ENCODE data around the gene PCGF3.

The PCGF3 gene

DNA sequence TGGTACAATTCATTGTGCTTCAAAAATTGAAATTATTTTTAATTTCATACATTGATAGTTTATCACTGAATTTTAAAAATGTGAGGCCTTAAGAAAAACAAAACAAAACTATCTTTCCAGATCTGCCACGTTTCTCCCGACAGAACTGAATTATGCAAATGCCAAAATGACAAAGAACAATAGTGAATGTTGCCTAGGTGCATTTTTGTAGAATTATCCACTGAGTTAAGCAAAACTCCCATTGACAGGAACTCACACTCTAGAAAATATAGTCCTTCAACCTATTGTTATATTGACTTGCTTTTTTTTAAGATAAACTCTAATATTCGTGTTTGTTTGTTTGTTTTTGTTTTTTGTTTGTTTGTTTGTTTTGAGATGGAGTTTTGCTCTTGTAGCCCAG is 6.5 kb downstream of the PCGF3 start:
- no peak for TF ChIP-seq ZFX (IDR thresholded peaks at IDR 0.05)
- TF ChIP-seq, protein P1, sequence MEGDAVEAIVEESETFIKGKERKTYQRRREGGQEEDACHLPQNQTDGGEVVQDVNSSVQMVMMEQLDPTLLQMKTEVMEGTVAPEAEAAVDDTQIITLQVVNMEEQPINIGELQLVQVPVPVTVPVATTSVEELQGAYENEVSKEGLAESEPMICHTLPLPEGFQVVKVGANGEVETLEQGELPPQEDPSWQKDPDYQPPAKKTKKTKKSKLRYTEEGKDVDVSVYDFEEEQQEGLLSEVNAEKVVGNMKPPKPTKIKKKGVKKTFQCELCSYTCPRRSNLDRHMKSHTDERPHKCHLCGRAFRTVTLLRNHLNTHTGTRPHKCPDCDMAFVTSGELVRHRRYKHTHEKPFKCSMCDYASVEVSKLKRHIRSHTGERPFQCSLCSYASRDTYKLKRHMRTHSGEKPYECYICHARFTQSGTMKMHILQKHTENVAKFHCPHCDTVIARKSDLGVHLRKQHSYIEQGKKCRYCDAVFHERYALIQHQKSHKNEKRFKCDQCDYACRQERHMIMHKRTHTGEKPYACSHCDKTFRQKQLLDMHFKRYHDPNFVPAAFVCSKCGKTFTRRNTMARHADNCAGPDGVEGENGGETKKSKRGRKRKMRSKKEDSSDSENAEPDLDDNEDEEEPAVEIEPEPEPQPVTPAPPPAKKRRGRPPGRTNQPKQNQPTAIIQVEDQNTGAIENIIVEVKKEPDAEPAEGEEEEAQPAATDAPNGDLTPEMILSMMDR (conservative IDR thresholded peaks at IDR 0.05), result no peak
- H3K27ac ChIP-seq, result no peak overlapping the region

DNA sequence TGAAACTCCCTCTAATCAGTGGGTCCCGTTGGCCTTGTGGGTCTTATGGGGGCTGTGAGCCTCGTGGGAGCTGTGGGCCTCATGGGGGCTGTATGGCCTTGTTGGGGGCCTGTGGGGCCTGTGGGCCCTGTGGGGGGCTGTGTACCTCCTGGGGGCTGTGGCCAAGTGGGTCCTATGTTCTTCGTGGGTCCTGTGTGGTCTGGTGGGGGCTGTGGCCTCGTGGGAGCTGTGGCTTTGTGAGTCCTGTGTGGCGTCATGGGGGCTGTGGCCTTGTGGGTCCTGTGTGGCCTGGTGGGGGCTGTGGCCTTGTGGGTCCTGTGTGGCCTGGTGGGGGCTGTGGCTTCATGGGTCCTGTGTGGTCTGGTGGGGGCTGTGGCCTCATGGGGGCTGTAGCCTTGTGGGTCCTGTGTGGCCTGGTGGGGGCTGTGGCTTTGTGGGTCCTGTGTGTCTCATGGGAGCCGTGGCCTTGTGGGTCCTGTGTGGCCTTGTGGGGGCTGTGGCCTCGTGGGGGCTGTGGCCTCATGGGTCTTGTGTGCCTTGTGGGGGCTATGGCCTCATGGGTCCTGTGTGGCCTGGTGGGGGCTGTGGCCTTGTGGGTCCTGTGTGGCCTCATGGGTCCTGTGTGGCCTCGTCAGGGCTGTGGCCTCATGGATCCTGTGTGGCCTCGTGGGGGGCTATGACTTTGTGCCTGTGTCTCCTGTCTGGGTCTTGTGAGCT is 7.4 kb downstream of the PCGF3 start:
- no peak overlapping the region for H3K27ac ChIP-seq
- TF ChIP-seq, protein P1 (conservative IDR thresholded peaks at IDR 0.05), result no peak
- TF ChIP-seq ZFX (IDR thresholded peaks at IDR 0.05), result no peak

DNA sequence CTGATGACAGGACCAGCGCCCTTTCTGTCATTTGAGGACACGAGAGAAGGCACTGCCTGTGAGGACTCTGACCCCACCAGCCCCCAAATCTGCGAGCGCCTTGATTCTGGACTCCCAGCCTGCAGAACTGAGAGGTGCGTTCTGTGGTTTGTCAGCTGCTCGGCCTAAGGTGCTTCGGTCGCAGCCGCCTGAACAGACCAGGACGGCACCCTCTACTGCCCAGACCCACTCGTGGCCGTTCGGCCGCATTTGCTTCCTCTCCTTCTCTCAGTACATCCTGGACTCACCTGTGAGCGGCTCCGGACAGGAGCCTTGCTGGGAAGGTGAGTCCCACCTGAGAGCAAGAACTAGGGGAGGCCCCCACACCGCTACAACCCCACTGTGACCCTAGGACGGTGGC is 8.5 kb downstream of the PCGF3 start:
- no peak overlapping the region for H3K27ac ChIP-seq
- TF ChIP-seq ZFX (IDR thresholded peaks at IDR 0.05), result no peak
- TF ChIP-seq, protein P1 (conservative IDR thresholded peaks at IDR 0.05), result no peak

DNA sequence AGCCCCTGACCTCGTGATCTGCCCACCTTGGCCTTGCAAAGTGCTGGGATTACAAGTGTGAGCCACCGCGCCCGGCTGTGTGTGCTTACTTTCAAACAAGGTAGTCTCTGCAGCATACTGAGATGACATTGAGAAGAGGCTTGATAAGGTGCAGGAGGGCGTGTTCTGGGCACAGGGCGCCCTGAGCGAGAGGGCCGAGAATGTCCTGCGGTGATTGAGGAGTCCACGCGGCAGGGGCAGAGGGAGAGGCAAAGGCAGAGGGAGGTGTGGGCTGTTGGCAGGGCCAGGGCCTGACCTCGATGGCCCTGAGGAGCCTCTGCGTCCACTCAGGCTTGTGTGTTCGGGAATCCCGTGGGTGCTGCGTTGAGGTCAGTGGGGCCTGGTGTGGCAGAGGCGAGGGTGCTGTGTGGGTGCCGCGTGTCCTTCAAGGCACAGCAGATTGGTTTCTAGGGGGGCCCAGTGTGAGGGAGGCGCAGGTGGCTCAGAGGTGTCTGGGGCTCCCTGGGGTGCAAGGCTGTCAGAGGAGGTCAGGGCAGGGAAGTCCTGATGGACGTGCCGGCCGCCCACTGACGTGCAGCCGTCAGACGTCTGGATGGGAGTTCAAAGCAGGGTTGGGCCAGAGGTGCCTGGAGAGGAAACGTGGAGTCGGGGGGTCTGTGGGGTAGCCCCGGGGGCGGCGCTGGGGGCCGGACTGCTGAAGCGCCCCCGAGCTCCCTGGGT is 12.1 kb downstream of the PCGF3 start:
- H3K27ac ChIP-seq, result no peak overlapping the region
- TF ChIP-seq, protein P1 (conservative IDR thresholded peaks at IDR 0.05), result no peak
- no peak for TF ChIP-seq ZFX (IDR thresholded peaks at IDR 0.05)

DNA sequence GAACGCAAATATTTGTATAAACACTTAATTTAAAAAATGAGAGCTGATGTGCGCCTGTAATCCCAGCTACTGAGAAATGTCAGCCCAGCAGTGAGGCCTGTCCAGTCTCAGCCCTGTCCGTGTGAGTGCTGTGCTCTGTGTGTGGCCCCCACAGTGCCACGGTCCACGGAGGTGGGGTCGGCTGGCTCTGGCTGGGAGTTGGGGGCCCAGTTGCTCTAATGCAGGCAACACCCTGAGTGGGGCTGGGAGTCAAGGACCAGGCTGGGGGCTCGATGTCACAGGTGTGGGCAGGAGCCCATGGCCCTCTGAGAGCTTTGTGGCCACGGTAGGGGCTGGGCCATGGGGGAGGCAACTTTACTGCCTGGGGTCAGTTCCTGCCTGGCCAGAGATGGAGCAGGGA is 12.8 kb downstream of the PCGF3 start:
- no peak overlapping the region for H3K27ac ChIP-seq
- TF ChIP-seq ZFX (IDR thresholded peaks at IDR 0.05), result no peak
- TF ChIP-seq, protein P1 (conservative IDR thresholded peaks at IDR 0.05), result no peak

DNA sequence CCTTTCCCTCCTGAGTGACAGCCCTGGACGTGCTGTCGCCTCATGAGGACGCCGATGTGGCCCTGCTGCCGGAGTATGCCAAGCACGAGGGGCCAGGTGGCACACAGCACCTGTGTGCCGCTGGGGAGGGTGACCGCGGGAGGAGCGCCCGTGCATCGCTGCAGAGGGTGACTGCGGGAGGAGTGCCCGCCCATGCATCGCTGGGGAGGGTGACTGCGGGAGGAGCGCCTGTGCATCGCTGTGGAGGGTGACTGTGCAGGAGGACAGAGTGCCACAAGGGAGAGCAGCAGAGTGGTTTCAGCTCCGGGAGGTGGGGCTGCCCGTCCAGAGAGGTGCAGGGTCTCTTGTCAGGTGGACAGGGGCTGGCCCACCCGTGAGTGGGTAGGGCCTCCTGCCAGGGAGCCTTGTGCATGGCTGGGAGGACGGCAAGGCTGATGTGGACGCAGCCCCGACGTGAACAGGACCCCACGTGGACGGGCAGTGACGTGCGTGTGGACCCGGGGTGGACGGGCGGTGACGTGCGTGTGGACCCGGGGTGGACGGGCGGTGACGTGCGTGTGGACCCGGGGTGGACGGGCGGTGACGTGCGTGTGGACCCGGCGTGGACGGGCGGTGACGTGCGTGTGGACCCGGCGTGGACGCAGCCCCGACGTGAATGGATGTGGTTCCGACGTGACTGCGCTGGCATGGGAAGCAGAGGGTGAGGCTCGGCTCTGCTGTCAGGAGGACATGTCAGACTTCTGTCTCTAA is 14.7 kb downstream of the PCGF3 start:
- H3K27ac ChIP-seq, result no peak overlapping the region

More for the DNA sequence above, 14.7 kb downstream of the PCGF3 start:
- no peak for TF ChIP-seq ZFX (IDR thresholded peaks at IDR 0.05)
- TF ChIP-seq, protein P1 (conservative IDR thresholded peaks at IDR 0.05), result no peak
